HepG2 (cell line): ENCODE data around the gene ZNF488. TPM values are rescaled to one million over a fixed set of nuclear protein-coding genes. Genes with fewer than 3 reads are reported as not detected.

Experiments
- ATF7 ChIP-seq, 2 experiments: fragments of 450-650 bp in 1 of 2; sonication (generic) in 1 of 2; formaldehyde crosslinking in 1 of 2; IDR thresholded peaks; 2 replicates each; pipeline versions ENCODE4 v1.4.0 to v1.6.1; 2016 to 2020; ENCODE audit warnings: antibody characterized with exemption in 1 of 2, mild to moderate bottlenecking in 1 of 2, missing genetic modification reagents in 1 of 2
- CEBPG ChIP-seq: IDR thresholded peaks from 2 replicates; pipeline ENCODE4 v1.6.1; 2016
- MAFK ChIP-seq, 2 experiments: IDR thresholded peaks in 1 of 2; conservative IDR thresholded peaks in 1 of 2; 2 replicates each; pipeline ENCODE4 v1.6.1; 2011; ENCODE audit warnings: improper control_type of control experiment in 2 of 2, low read length in 2 of 2
- XBP1 ChIP-seq: sonication (generic); formaldehyde crosslinking; IDR thresholded peaks from 2 replicates; pipeline ENCODE4 v1.5.0; 2020; ENCODE audit warnings: missing genetic modification reagents
- ZNF569 ChIP-seq: sonication (generic); formaldehyde crosslinking; IDR thresholded peaks from 2 replicates; pipeline ENCODE4 v1.5.0; 2020; ENCODE audit warnings: mild to moderate bottlenecking, missing genetic modification reagents, moderate library complexity, borderline replicate concordance
- polyA plus RNA-seq, 8 experiments: library from polyadenylated mRNA; depleted of rRNA in 3 of 8; stranded (reverse) in 7 of 8; unstranded in 1 of 8; fragments of >200 nt; fragmentation: Illumina TruSeq in 4 of 8; extraction: Trizol in 4 of 8; gene quantifications; 2 replicates each; pipeline versions ENCODE4 v1.2.1 to v1.2.3, GENCODE V29; 2011 to 2016; ENCODE audit warnings: low read depth in 4 of 8, missing spikeins in 1 of 8, mixed read lengths in 1 of 8; ENCODE audit not compliant: insufficient read depth in 1 of 8
- total RNA-seq, 5 experiments: library from RNA; depleted of rRNA; stranded (reverse); fragments of >200 nt; fragmentation: Illumina TruSeq; extraction: Trizol; gene quantifications; 2 replicates each; pipeline ENCODE4 v1.2.3, GENCODE V29; 2016; ENCODE audit warnings: low read depth in 1 of 5
- TF ChIP-seq, protein P1 (sequence below): sonication (generic); formaldehyde crosslinking; IDR thresholded peaks from 2 replicates; pipeline ENCODE4 v1.4.0; 2020; ENCODE audit warnings: mild to moderate bottlenecking, missing genetic modification reagents, borderline replicate concordance
- TF ChIP-seq, protein P2 (sequence below): sonication (generic); formaldehyde crosslinking; IDR thresholded peaks from 2 replicates; pipeline ENCODE4 v1.5.1; 2020; ENCODE audit warnings: mild to moderate bottlenecking, missing genetic modification reagents, moderate library complexity
- TF ChIP-seq, protein P3 (sequence below): sonication (generic); formaldehyde crosslinking; IDR thresholded peaks from 2 replicates; pipeline ENCODE4 v1.5.0; 2020; ENCODE audit warnings: missing genetic modification reagents, mild to moderate bottlenecking, borderline replicate concordance

Gene ZNF488
- total and polyA plus RNA-seq, 2 of the 13 experiments (the other 11 are each of a cell fraction or from before 2014, with no cell fraction given) = 0.13 to 0.15 TPM

DNA sequence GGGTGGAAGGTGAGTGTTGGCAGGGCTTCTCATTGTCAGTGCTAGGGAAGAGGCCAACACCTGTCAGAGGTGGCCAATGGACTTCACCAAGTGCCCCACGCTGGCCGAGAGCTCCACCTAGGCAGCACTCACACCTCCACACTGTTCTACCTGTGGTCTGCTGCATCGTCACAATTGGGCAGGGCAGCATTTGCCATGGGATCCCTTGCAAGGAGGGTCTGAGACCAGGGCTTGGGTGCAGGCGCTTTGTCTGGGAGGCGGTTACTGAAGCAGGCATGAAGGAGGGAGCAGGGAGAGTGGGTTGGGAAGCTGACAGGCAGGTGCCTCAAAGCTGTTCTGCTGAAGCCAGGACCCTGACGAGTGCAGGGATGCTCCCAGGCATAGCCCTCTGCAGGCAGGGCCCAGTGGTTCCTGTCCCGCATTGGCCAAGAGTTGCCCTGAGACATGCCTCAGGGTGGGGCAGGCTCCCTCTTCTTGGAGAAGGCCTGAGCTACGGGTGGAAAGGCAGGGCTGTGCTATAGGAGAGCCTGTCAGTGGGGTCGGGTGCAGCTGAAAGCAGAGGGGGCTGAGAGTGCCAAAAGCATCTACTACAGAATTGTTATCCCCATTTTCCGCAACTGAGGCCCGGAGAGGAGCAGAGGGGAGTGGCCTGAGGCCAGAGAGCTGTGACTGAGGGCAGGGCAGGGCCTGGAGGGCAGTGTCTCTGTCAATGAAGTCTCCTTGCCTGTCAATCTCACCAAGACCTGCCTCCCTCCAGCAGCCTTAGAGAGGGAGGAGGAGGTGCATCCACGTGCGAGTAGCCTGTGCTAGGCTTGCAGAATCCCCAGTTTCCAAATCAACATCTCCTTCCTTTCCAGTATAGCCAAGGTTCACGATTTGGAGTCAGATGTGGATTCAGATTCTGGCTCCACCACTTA is 31.9 kb downstream of the ZNF488 start (continued):
- TF ChIP-seq ZNF569 (CRISPR knock-in tag) (no peak), ATF7 (IDR thresholded peaks at IDR 0.05) (no peak), ATF7 (CRISPR knock-in tag; IDR thresholded peaks at IDR 0.05) (no peak), MAFK (conservative IDR thresholded peaks at IDR 0.05 in 1 of 2, IDR thresholded peaks at IDR 0.05 in 1 of 2; ENCODE audit: low read length in 2 of 2) (no peak), XBP1 (CRISPR knock-in tag) (no peak), CEBPG (no peak)
- TF ChIP-seq, protein P1, sequence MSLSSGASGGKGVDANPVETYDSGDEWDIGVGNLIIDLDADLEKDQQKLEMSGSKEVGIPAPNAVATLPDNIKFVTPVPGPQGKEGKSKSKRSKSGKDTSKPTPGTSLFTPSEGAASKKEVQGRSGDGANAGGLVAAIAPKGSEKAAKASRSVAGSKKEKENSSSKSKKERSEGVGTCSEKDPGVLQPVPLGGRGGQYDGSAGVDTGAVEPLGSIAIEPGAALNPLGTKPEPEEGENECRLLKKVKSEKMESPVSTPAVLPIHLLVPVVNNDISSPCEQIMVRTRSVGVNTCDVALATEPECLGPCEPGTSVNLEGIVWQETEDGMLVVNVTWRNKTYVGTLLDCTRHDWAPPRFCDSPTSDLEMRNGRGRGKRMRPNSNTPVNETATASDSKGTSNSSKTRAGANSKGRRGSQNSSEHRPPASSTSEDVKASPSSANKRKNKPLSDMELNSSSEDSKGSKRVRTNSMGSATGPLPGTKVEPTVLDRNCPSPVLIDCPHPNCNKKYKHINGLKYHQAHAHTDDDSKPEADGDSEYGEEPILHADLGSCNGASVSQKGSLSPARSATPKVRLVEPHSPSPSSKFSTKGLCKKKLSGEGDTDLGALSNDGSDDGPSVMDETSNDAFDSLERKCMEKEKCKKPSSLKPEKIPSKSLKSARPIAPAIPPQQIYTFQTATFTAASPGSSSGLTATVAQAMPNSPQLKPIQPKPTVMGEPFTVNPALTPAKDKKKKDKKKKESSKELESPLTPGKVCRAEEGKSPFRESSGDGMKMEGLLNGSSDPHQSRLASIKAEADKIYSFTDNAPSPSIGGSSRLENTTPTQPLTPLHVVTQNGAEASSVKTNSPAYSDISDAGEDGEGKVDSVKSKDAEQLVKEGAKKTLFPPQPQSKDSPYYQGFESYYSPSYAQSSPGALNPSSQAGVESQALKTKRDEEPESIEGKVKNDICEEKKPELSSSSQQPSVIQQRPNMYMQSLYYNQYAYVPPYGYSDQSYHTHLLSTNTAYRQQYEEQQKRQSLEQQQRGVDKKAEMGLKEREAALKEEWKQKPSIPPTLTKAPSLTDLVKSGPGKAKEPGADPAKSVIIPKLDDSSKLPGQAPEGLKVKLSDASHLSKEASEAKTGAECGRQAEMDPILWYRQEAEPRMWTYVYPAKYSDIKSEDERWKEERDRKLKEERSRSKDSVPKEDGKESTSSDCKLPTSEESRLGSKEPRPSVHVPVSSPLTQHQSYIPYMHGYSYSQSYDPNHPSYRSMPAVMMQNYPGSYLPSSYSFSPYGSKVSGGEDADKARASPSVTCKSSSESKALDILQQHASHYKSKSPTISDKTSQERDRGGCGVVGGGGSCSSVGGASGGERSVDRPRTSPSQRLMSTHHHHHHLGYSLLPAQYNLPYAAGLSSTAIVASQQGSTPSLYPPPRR (CRISPR knock-in tag) = no peak
- TF ChIP-seq, protein P2, sequence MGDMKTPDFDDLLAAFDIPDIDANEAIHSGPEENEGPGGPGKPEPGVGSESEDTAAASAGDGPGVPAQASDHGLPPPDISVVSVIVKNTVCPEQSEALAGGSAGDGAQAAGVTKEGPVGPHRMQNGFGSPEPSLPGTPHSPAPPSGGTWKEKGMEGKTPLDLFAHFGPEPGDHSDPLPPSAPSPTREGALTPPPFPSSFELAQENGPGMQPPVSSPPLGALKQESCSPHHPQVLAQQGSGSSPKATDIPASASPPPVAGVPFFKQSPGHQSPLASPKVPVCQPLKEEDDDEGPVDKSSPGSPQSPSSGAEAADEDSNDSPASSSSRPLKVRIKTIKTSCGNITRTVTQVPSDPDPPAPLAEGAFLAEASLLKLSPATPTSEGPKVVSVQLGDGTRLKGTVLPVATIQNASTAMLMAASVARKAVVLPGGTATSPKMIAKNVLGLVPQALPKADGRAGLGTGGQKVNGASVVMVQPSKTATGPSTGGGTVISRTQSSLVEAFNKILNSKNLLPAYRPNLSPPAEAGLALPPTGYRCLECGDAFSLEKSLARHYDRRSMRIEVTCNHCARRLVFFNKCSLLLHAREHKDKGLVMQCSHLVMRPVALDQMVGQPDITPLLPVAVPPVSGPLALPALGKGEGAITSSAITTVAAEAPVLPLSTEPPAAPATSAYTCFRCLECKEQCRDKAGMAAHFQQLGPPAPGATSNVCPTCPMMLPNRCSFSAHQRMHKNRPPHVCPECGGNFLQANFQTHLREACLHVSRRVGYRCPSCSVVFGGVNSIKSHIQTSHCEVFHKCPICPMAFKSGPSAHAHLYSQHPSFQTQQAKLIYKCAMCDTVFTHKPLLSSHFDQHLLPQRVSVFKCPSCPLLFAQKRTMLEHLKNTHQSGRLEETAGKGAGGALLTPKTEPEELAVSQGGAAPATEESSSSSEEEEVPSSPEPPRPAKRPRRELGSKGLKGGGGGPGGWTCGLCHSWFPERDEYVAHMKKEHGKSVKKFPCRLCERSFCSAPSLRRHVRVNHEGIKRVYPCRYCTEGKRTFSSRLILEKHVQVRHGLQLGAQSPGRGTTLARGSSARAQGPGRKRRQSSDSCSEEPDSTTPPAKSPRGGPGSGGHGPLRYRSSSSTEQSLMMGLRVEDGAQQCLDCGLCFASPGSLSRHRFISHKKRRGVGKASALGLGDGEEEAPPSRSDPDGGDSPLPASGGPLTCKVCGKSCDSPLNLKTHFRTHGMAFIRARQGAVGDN (CRISPR knock-in tag) = no peak
- TF ChIP-seq, protein P3, sequence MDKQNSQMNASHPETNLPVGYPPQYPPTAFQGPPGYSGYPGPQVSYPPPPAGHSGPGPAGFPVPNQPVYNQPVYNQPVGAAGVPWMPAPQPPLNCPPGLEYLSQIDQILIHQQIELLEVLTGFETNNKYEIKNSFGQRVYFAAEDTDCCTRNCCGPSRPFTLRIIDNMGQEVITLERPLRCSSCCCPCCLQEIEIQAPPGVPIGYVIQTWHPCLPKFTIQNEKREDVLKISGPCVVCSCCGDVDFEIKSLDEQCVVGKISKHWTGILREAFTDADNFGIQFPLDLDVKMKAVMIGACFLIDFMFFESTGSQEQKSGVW (CRISPR knock-in tag) = no peak
